Naive thymus-derived CD4-positive, alpha-beta T cell (primary cell): ENCODE data around the gene HACD2. TPM values are rescaled to one million over a fixed set of nuclear protein-coding genes. Genes with fewer than 3 reads are reported as not detected.
"Not testable (repeated sequence)": the region's sequence is repeated elsewhere in the genome, so short reads cannot be mapped to it uniquely, and the experiment has no call there.

Experiments used
- ATAC-seq: fragments of 150-1000 bp; cut with Tn5 transposase; 2 replicates; pipeline ENCODE4 v1.10.0; 2021; ENCODE audit warnings: mild to moderate bottlenecking, moderate library complexity
- CTCF ChIA-PET: fragments of 350-600 bp; sonication (Branson Sonifier 250); formaldehyde crosslinking; loops from one replicate; lab custom pipeline; 2021; ENCODE audit warnings: antibody characterized with exemption; lab: Charles Lee
- POLR2A ChIA-PET: fragments of 350-600 bp; sonication (Branson Sonifier 250); formaldehyde crosslinking; loops from one replicate; lab custom pipeline; 2021; ENCODE audit warnings: antibody characterized with exemption, inconsistent platforms; lab: Charles Lee
- DNase-seq, 9 donors: peaks; one replicate each; pipeline versions ENCODE4 v3.0.0 to v3.0.0-alpha.2; 2020 to 2022; ENCODE audit warnings: mixed read lengths in 1 of 9
- H3K27ac ChIP-seq: one replicate; pipeline ENCODE4 v1.7.0; 2013; ENCODE audit warnings: mild to moderate bottlenecking, low read depth, low read length, moderate library complexity
- H3K27me3 ChIP-seq, 2 donors: one replicate each; pipeline ENCODE4 v1.7.0; 2013; ENCODE audit warnings: low read length in 2 of 2, mild to moderate bottlenecking in 2 of 2, moderate library complexity in 2 of 2; ENCODE audit not compliant: control insufficient read depth in 2 of 2, insufficient read depth in 2 of 2
- H3K36me3 ChIP-seq, 3 experiments: 1 replicate in 2 of 3; 2 replicates in 1 of 3; pipeline ENCODE4 v1.7.0; 2013; ENCODE audit warnings: low read length in 3 of 3, mild to moderate bottlenecking in 3 of 3, moderate library complexity in 1 of 3; ENCODE audit not compliant: insufficient read depth in 3 of 3, control insufficient read depth in 2 of 3
- H3K4me1 ChIP-seq, 2 donors: one replicate each; pipeline ENCODE4 v1.7.0; 2013; ENCODE audit warnings: low read length in 2 of 2, mild to moderate bottlenecking in 2 of 2, moderate library complexity in 1 of 2; ENCODE audit not compliant: control insufficient read depth in 2 of 2, insufficient read depth in 2 of 2
- H3K4me3 ChIP-seq: 2 replicates; pipeline ENCODE4 v1.7.0; 2013; ENCODE audit warnings: mild to moderate bottlenecking, low read length
- H3K9me3 ChIP-seq, 3 experiments: 1 replicate in 2 of 3; 2 replicates in 1 of 3; pipeline ENCODE4 v1.7.0; 2013; ENCODE audit warnings: low read length in 3 of 3; ENCODE audit not compliant: control insufficient read depth in 2 of 3
- H3K27ac Mint-ChIP-seq, 9 donors: one replicate each; pipeline ENCODE4 v1.8.0; 2020 to 2022; ENCODE audit warnings: mixed read lengths in 9 of 9, mild to moderate bottlenecking in 8 of 9, moderate library complexity in 5 of 9, inconsistent platforms in 2 of 9
- H3K27me3 Mint-ChIP-seq, 5 donors: one replicate each; pipeline ENCODE4 v1.8.0; 2021 to 2022; ENCODE audit warnings: mixed read lengths in 5 of 5, mild to moderate bottlenecking in 1 of 5
- H3K36me3 Mint-ChIP-seq, 5 donors: one replicate each; pipeline ENCODE4 v1.8.0; 2020 to 2022; ENCODE audit warnings: mixed read lengths in 5 of 5, mild to moderate bottlenecking in 3 of 5, inconsistent platforms in 1 of 5
- H3K4me1 Mint-ChIP-seq, 7 donors: one replicate each; pipeline ENCODE4 v1.8.0; 2020 to 2022; ENCODE audit warnings: mixed read lengths in 7 of 7, mild to moderate bottlenecking in 3 of 7, inconsistent platforms in 1 of 7
- H3K4me3 Mint-ChIP-seq, 10 donors: one replicate each; pipeline ENCODE4 v1.8.0; 2020 to 2022; ENCODE audit warnings: mild to moderate bottlenecking in 10 of 10, mixed read lengths in 10 of 10, moderate library complexity in 6 of 10, inconsistent platforms in 2 of 10
- H3K9me3 Mint-ChIP-seq, 11 donors: one replicate each; pipeline ENCODE4 v1.8.0; 2020 to 2022; ENCODE audit warnings: mixed read lengths in 11 of 11, mild to moderate bottlenecking in 4 of 11, inconsistent platforms in 1 of 11, moderate library complexity in 1 of 11
- intact Hi-C, 2 donors: fragments of 100-400 bp; cut with micrococcal nuclease; formaldehyde crosslinking; loops; one replicate each; pipeline ENCODE4 v1.15.1; 2023
- polyA plus RNA-seq, 2 donors: library from polyadenylated mRNA; unstranded; fragments of 300-500 nt; fragmentation: Illumina TruSeq; gene quantifications; one replicate each; pipeline ENCODE4 v1.2.3, GENCODE V29; 2021
- total RNA-seq, 6 experiments: library from RNA in 5 of 6; stranded (reverse) in 5 of 6; gene quantifications; 1 replicate in 5 of 6; 2 replicates in 1 of 6; pipeline ENCODE4 v1.2.3 and lab custom pipeline; 2021 to 2026

HACD2 gene
- total and polyA plus RNA-seq, 7 experiments from 2014 or later, result 14.7 to 28.3 (median 19.8) TPM

DNA sequence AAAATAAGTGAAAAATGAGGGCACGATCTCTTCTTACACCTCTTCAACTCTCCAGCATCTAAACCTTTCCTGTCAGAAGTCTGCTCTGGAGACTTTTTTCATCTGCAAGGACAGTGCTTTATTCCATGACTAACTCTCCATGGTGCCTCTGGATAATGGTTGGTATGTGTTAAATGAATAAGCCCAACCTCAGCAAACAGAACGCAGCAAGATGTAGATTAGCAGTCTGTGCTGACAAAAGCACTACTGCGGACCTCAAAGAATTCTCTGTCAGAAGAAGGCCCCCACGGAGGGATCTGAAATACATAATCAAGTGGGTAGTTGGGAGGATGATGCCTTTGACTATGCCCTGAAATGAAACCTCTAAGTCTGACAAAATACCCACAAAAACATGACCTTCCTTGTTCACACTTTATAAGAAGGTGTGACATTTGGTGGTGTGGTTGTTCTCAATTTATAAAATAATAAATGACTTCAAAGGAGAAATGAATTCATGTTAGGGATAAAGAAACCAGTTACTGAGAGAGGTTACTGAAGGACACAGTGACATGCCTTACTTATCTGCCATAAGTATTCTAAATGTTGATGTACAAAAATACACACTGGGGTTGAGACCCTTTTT lies 92.8 kb downstream of the HACD2 start:
- no peak overlapping the region for H3K27ac Mint-ChIP-seq
- CTCF ChIA-PET, result interaction anchor here (0.6 kb wide), 1 partner anchor 27 kb away, joined by 5 read pairs; no protein-coding TSS in a partner anchor
- intact Hi-C loops, result no loop called here
- peaks cover 0 to 2% (median 0%) of the 10 kb centered on the region in 7 donors for H3K4me1 Mint-ChIP-seq
- H3K27me3 Mint-ChIP-seq, result no peaks in the 10 kb centered on the region
- ATAC-seq (peak; percentile 31), DNase-seq (no peak)
- POLR2A ChIA-PET, result interaction anchor here (0.7 kb wide), 1 partner anchor 699 kb away, joined by 3 read pairs; the partner anchor contains the start of gene HSPBAP1
- Histone ChIP-seq H3K36me3 (peaks cover 0 to 24% (median 0%) of the 10 kb centered on the region in 3 experiments), H3K27ac (no peak overlapping the region), H3K9me3 (no peaks in the 10 kb centered on the region), H3K4me1 (peaks cover 0 to 11% of the 10 kb centered on the region in 2 donors), H3K4me3 (no peak overlapping the region), H3K27me3 (no peaks in the 10 kb centered on the region)
- H3K4me3 Mint-ChIP-seq, result no peak overlapping the region
- H3K36me3 Mint-ChIP-seq, result peaks cover 2 to 38% (median 13%) of the 10 kb centered on the region in 5 donors
- no peaks in the 10 kb centered on the region for H3K9me3 Mint-ChIP-seq

DNA sequence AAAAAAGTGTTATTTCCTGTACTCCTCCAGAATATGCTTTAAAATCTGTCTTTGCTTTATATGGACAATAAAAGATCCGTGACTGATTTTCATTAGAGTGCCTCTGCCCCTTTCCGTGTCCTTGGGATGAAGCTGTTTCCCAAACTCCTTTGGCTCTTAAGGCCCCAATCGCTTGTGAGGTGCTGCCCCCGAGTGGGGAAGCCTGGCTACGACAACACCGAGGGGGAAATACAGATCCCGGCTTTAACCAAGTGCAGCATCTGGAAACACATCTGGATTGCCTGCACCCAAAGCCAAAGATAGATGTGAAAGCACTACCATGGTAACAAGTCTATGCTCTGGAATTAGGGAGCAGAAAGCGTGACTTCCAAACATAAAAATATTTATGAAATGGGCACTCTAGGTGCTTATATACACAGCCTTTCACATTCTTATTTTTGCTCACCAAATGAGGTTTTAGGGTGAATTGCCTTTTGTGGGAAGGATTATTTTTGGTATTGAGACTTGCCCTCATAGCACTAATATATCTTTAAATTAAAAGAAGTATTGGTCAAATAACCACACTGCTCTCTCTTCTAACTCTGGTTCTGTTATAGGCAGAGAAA lies 95.4 kb downstream of the HACD2 start:
- no peak overlapping the region for H3K27ac ChIP-seq
- H3K36me3 ChIP-seq, result peaks cover 0 to 11% (median 0%) of the 10 kb centered on the region in 3 experiments
- Mint-ChIP-seq H3K4me1 (peaks cover 0 to 2% (median 0%) of the 10 kb centered on the region in 7 donors), H3K9me3 (no peaks in the 10 kb centered on the region), H3K36me3 (peaks cover 2 to 20% (median 6%) of the 10 kb centered on the region in 5 donors), H3K4me3 (no peak overlapping the region), H3K27ac (peak overlapping the region in 2 of 9 donors; percentile 2 to 29), H3K27me3 (peaks cover 0 to 5% (median 0%) of the 10 kb centered on the region in 5 donors)
- ATAC-seq (peak; percentile 52), DNase-seq (peak in 5 of 9 donors; percentile 4 to 46 (median 11))
- H3K9me3 ChIP-seq, result no peaks in the 10 kb centered on the region
- ChIA-PET POLR2A (no interaction called here), CTCF (no interaction called here)
- H3K4me1 ChIP-seq, result peaks cover 0 to 11% of the 10 kb centered on the region in 2 donors
- H3K27me3 ChIP-seq, result no peaks in the 10 kb centered on the region
- no peak overlapping the region for H3K4me3 ChIP-seq
- intact Hi-C loops, result loop anchor here (1.0 to 2.0 kb wide), 4 partner anchors 41 to 1943 kb away; no protein-coding TSS in a partner anchor

- H3K4me1 Mint-ChIP-seq, result peaks cover 0 to 2% (median 0%) of the 10 kb centered on the region in 7 donors
- Histone ChIP-seq H3K4me3 (no peak overlapping the region), H3K27ac (no peak overlapping the region), H3K4me1 (peaks cover 0 to 11% of the 10 kb centered on the region in 2 donors), H3K9me3 (no peaks in the 10 kb centered on the region), H3K27me3 (no peaks in the 10 kb centered on the region), H3K36me3 (peaks cover 0 to 10% (median 0%) of the 10 kb centered on the region in 3 experiments)
- H3K4me3 Mint-ChIP-seq, result no peak overlapping the region
- no peaks in the 10 kb centered on the region for H3K9me3 Mint-ChIP-seq
- H3K36me3 Mint-ChIP-seq, result peaks cover 2 to 14% (median 3%) of the 10 kb centered on the region in 5 donors
- POLR2A ChIA-PET, result no interaction called here
- peaks cover 0 to 5% (median 0%) of the 10 kb centered on the region in 5 donors for H3K27me3 Mint-ChIP-seq
- DNase-seq (no peak), ATAC-seq (no peak)
- H3K27ac Mint-ChIP-seq, result peak overlapping the region in 1 of 9 donors; percentile 28
- CTCF ChIA-PET, result no interaction called here
- intact Hi-C loops, result loop anchor here (1.0 to 2.0 kb wide), 4 partner anchors 40 to 1942 kb away; no protein-coding TSS in a partner anchor
These were observed 96.1 kb downstream of the HACD2 start for GRCh38 chr3:123488645-123489347.

GRCh38 chr3:123487063-123487462 lies 97.8 kb downstream of the HACD2 start:
- intact Hi-C loops, H3K4me3 Mint-ChIP-seq, POLR2A ChIA-PET, H3K4me3 ChIP-seq, H3K36me3 Mint-ChIP-seq, H3K4me1 ChIP-seq, H3K27me3 Mint-ChIP-seq, H3K9me3 Mint-ChIP-seq, H3K36me3 ChIP-seq, CTCF ChIA-PET, H3K4me1 Mint-ChIP-seq, DNase-seq, H3K27me3 ChIP-seq, H3K27ac ChIP-seq, H3K9me3 ChIP-seq, ATAC-seq: not testable (repeated sequence)
- peak overlapping the region in 2 of 9 donors; percentile 16 to 33 for H3K27ac Mint-ChIP-seq

DNA sequence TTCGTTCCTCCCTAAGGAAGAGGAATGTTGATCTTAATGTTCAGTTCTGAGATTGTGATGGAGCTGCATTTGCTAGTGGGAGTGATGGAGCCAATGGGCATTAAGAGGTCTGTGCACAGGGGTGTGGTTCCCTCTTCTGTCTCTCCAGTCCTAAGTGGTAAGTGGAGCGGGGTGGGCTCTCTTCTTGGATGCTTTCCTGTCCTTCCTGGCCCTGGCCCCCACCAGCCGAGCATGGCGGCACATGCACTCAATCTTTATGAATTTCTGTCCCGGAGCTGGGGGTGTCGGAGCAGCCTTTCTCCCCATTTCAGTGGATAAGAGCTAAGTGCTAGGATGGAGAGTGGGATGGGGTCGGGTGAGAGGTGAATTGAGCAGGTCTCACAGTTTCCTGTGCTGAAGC lies 98.4 kb downstream of the HACD2 start:
- Mint-ChIP-seq H3K4me1 (no peaks in the 10 kb centered on the region), H3K4me3 (no peak overlapping the region), H3K36me3 (peaks cover 0 to 9% (median 3%) of the 10 kb centered on the region in 5 donors), H3K9me3 (no peaks in the 10 kb centered on the region), H3K27me3 (peaks cover 0 to 5% (median 0%) of the 10 kb centered on the region in 5 donors), H3K27ac (no peak overlapping the region)
- Histone ChIP-seq H3K27me3 (no peaks in the 10 kb centered on the region), H3K4me3 (no peak overlapping the region), H3K4me1 (no peaks in the 10 kb centered on the region), H3K9me3 (no peaks in the 10 kb centered on the region), H3K27ac (no peak overlapping the region), H3K36me3 (peaks cover 0 to 7% (median 0%) of the 10 kb centered on the region in 3 experiments)
- CTCF ChIA-PET, result no interaction called here
- DNase-seq (no peak), ATAC-seq (no peak)
- intact Hi-C loops, result no loop called here
- POLR2A ChIA-PET, result no interaction called here

DNA sequence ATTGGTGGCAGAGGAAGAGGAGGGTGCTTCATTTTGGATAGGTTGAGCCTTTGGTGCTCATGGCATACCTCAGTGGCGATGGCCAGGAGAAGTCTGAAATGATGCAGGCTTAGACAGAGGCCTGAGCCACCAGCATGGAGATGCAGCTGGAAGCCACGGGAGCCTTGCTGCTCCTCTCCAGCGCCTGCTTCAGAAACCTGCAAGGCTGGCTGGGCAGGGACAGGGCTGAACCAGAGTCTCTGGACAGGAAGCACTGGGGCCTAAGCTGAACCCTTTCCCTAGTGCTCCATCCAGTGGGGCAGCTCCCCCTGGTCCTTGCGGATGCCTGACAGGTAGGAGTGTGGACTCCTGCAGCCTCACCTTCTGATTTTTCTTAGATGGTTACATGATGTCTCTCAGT lies 99.3 kb downstream of the HACD2 start:
- Mint-ChIP-seq H3K27me3 (peaks cover 0 to 11% (median 0%) of the 10 kb centered on the region in 5 donors), H3K4me3 (no peak overlapping the region), H3K4me1 (no peaks in the 10 kb centered on the region), H3K9me3 (no peaks in the 10 kb centered on the region), H3K27ac (peak overlapping the region in 1 of 9 donors; percentile 39), H3K36me3 (peaks cover 0 to 3% (median 0%) of the 10 kb centered on the region in 5 donors)
- ChIA-PET POLR2A (no interaction called here), CTCF (no interaction called here)
- Histone ChIP-seq H3K27ac (no peak overlapping the region), H3K9me3 (no peaks in the 10 kb centered on the region), H3K4me1 (no peaks in the 10 kb centered on the region), H3K36me3 (peaks cover 0 to 4% (median 0%) of the 10 kb centered on the region in 3 experiments), H3K4me3 (no peak overlapping the region), H3K27me3 (no peaks in the 10 kb centered on the region)
- ATAC-seq (peak; percentile 3), DNase-seq (no peak)
- intact Hi-C loops, result no loop called here
